ENCODE measurements around the gene PPCDC.

GRCh38 chr15:75048394-75048793 is 25.0 kb downstream of the PPCDC start:
- no peak for TF ChIP-seq GATA3 (IDR thresholded peaks at IDR 0.05; ENCODE audit: low read depth, low read length)
- TF ChIP-seq GATA2 (IDR thresholded peaks at IDR 0.05; ENCODE audit: low read depth, low read length): no peak

Data from SH-SY5Y (cell line).